NCI-H2171 (cell line): ENCODE results near the gene BUD23.
"Not testable (repeated sequence)": the region's sequence is repeated elsewhere in the genome, so short reads cannot be mapped to it uniquely, and the experiment has no call there.

ENCODE experiments used
- DNase-seq: peaks from one replicate; lab custom pipeline; 2025; lab: John Stamatoyannopoulos, UW

Gene BUD23

DNA sequence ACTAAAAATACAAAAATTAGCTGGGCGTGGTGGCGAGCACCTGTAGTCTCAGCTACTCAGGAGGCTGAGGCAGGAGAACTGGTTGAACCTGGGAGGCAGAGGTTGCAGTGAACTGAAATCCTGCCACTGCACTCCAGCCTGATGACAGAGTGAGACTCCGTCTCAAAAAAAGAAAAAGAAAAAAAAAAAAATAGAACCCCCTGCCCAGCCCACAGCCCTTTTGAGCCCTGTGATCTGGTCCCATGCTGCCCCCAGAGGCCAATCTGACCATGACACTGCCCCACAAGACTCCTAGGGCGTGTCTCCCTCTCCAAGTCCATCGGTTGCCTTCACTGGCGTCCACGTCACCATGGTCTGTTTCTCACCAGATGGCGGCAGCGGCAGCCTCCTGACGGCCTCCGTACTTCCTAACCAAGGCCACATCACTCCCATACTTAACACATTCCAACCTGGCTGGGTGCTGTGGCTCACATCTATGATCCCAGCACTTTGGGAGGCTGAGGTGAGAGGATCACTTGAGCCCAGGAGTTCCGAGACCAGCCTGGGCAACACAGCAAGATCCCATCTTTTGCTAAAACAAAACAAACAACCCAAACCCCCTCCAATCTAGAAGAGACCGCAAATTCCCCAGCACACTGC lies 18.1 kb downstream of the BUD23 start:
- DNase-seq = no peak

- DNase-seq = no peak
These were observed 18.8 kb downstream of the BUD23 start for GRCh38 chr7:73702226-73702625.

GRCh38 chr7:73702665-73703064 lies 19.3 kb downstream of the BUD23 start:
- no peak for DNase-seq

DNA sequence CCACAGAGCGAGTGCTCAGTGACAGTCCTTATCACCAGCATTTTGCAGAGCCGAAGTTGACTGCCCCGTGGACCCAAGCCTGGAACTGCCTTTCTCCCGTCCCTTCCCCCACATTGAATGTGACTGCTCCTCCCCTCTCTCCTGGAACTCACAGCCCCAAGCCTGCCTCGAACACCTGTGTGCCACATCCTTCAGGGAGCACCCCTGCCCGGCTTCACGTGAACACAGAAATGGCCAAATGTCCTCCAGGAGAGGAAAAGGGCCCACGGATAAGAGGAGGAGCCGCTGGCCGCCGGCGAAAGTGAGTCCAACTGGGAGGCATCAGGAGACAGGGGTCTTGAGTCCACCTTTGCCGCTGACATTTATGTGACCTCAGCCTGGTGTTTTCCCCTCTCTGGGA lies 19.8 kb downstream of the BUD23 start:
- DNase-seq = no peak

DNA sequence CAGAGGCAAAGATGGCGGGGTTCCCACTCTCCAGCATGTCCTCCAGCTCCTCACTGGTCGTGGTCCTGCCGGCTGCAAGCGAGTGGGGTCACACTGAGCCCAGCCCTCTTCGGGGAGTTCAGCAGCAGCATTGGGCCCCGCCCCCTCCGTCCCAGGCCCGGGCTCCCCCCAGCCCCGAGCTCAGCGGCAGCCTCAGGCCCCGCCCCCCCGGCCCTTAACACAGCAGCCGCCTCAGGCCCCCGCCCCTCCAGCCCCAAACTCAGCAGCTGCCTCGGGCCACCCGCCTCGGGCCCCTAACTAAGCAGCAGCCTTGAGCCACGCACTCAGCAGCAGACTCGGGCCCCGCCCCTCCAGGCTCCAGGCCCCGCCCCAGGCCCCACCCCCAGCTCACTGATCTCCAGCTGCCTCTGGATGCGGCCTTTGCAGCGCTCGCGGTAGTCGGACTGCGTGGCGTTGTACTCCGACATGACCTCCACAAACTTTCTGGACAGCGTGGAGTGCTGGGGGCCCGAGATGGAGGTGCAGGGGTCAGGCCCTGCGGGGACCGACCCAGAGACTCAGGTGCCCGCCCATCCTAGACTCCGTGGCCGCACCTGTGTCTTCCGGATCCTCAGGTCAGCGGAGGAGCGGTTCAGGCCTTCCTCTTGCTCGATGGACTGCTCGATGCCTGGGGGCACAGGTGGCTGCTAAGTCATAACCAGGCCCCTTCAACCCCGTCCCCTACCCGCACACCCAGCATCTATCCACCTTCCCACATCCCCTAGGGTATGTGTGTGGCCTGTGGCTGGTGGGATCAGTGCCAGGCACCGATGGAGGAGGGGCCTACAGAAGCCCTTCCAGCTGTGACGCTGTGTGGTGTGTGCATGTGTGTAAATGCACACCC lies 20.6 kb downstream of the BUD23 start:
- peak; percentile 84 for DNase-seq

DNA sequence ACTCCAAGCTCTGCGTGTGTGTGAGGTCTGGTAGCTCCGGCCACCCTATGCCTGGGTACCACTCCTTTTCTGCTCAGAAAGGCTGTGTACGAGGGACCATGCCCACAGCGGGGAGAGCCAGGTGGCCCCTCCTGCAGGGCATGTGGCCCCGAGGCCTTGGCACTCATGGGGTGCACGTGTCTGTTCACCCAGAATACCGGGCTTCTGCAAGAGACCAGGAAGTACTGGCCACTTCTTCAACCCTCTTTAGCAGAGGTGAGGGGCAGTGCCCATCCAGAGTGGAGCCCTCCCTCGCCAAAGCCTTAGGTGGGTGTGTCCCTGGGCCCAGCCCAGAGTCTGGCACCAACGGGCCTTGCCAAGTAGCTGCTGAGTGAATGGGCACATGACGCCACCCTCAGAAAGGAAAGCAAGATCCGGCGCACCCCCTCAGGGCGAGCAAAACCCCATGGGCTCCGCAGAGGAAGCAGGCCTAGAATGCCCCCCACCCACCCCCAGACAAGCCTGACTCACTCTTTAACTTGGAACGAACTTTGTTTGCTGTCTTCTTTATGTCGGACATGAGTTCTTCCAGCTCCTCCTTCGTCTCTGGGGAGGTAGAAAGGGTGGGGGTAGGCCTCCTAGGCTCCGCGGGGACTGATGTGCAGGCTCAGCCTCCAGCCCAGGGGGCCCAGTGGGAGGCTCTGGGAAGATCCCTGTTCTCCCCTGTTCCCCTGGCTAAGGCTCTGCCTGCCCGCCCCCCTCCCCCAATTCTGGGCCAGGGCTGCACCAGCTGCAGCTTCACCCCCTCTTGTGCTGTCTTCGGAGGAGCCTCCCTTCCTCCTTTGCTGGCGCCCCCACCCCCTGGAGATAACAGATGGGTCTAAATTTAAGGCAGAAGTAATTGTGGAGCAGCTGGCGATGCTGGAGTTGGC lies 21.5 kb downstream of the BUD23 start:
- peak; percentile 98 for DNase-seq

DNA sequence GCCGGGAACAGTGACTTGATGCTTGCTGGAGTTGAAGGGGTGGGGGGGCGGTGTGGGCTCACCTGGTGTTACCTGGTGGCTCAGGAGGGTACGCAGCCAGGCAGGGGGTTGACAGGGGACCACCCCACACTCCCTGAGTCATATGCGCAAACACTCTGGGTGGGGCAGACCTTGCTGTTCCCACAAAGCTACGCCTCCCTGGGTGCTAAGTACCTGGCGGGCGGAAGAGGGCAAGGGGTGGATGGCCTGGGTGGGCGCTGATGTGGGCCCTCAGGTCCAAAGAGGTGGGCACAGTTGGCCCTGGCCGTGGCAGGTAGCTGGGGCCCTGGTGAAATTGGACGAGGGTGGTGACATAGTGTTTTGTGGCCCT lies 22.1 kb downstream of the BUD23 start:
- no peak for DNase-seq

DNA sequence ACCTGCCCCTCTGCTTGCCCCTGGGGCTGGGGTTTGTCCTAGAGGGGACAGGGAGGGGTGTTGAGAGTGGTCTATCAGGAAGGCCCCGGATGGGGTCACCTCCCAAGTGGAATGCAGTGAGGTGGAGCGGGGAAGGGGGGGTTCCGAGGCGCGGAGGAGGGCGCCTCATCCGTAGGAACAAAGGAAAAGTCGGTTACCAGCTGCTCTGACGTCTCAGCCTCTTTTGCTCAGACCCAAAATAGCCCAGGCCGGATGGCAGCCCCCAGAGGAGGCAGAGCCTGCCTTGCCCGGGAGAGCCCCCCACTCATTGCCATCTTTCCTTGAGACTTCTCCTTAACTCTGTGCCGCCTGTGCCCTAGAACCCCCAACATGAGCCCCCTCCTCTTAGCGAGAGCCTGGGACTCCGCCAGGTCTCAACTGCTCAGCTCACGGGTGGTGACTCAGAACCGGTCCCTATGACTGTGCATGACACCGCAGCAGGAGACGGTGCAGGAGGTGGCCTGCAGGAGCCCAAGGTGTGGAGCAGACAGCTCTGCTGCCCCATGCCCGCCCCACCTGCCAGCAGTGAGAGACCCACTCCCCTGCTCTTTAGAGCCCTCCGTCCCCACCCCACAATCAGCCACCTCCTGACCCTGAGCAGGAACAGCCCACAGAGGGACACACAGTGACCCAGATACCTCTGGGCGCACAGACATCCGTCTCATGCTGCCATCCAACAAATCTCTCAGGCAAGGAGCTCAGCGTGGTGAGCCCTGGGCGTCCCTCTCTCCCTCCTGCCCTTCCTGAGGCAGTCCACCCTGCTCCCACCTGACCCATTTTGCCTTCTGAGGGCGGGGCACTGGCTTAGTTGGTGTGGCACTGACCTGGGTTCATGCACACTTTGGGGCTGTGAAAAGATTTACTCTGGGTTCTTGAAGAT lies 23.0 kb downstream of the BUD23 start:
- peak; percentile 57 for DNase-seq

- peak; percentile 89 for DNase-seq
These were observed 23.7 kb downstream of the BUD23 start for GRCh38 chr7:73707045-73707631.

DNA sequence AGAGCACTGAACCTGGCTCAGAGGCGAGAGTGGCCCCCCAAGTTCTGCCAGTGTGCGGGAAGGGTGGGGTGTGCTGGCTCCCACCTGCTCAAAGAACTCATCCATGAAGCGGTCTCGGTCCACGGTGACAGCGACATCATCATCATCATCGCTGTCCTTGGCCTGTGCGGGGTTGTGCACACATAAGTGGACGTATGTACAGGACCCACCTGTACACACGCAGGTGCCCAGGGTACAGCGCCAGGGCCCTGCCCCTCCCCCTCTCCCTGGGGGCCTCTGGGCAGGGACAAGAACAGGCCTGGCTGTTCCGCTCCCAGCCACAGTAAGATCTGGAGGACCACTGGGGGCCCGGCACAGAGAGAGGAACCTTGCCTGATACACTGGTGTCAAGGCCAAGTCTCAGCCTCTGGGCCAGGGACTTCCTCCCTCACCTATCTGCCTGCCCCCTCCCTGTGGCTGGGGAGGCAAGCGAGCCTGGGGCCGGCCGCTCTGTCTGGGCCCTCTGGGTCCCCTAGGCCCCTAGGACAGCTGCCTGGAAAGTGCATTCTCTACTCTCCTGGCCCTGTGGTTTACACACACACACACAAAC lies 25.7 kb downstream of the BUD23 start:
- DNase-seq = no peak

DNA sequence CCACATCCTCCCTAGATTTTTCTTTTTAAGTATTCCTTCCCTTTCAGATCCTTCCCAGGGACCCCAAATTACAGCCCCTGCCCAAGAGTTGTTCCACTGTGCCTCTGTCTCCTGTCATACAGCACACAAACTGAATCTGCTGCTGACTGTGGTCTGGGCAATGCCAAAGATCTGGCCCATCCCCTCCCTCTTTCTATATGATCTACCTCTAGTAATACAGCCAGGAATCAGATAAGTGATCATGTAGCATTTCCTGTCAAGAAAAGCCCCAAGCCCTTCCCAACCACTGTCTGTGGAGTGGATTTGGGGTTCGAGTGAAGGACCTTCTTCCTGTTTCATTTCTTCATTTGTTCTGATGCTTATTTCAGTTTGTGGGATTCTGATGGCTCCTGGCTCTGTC lies 29.4 kb downstream of the BUD23 start:
- DNase-seq = no peak

DNA sequence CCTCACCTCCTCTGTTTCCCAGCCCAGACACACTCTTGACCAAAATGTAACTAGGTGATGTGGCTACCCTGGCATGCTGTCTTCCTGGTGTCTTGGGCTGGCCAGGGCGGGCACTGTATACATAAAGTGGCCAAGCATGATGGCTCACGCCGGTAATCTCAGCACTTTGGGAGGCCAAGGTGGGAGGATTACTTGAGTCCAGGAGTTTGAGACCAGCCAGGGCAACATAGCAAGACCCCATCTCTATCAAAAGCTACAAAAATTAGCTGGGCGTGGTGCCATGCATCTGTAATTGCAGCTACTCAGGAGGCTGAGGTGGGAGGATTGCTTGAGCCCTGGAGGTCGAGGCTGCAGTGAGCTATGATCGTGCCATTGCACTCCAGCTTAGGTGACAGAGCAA lies 29.9 kb downstream of the BUD23 start:
- not testable (repeated sequence) for DNase-seq

GRCh38 chr7:73715648-73716317 lies 32.4 kb downstream of the BUD23 start:
- peak; percentile 71 for DNase-seq

- DNase-seq = peak; percentile 55
These were observed 33.0 kb downstream of the BUD23 start for GRCh38 chr7:73716318-73716890.

- DNase-seq = no peak
These were observed 33.8 kb downstream of the BUD23 start for GRCh38 chr7:73717025-73717807.

GRCh38 chr7:73717991-73718405 lies 34.6 kb downstream of the BUD23 start:
- DNase-seq = no peak

DNA sequence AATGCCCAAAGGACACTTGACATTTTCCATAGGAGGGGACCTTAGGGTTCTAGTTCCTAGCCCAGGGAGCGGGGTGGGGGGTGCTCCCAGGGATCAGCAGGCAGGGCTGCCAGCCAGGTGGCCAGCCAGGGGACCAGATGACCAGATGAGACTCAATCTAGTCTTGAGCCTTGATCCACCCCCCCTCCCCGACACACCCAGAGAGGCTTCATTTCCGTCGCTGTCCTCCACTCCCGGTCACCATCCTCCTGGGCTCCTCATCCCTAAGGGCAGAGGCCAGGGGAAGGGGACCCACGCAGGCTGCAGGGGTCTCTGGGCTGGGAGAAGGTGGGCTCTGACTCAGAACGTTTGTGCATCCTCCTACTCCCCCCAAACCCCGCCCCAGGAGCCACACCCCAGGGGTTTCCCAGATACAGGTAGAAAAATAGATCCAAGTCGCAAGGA lies 35.1 kb downstream of the BUD23 start:
- DNase-seq = no peak

DNA sequence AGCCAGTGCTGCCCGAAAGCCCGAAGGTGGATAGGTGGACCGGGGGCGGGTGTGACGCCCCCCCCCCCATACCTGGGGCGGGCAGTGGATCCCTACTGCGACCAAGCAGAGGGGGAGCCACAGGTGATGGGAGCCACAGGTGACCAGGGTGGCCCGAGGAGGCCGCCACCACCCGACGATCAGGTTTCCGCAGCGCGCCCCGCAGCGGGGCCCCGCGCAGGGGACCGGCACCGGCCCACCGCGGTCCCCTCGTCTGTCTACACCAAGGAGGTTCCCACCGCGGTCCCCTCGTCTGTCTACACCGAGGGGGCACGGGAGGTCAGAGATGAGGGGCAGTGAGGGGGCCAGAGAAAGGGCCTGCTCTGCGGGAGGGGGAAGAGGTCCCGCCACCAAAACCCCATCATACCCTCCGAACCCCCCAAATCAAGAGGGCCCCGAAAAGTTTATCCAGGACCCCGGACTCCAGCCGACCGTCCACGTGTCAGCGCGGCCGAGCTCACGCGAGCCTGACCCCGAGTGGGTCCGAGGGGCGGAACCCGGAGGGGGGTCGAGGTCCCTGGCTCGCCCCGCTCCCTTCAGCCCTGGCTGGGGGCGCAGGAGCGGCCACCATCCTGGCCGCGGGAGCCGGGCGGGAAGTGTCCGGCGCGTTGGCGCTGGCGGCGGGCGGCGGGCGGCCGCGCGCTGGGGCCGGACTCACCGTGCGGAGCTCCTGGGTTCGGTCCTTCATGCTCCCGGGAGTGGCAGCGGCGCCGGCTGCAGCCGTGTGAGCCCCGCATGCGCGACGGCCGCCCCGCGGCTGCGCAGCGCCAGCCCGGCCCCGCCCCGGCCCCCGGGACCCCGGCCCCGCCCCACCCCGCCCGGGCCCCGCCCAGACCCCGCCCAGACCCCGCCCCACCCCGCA lies 35.8 kb downstream of the BUD23 start, which contains the start of gene STX1A:
STX1A (minus strand) TSS at position 765 of the 901 bp plus-strand sequence; CDS start at position 727, 38 bp downstream.
- DNase-seq = peak; percentile 75
